Activated T-helper 2 cell treated with anti-CD3 and anti-CD28 coated beads, Interferon-gamma antibody, Interleukin-2, Interleukin-4, amounts not matched to agents 10 μg/mL and 5 μg/mL and 100 μg/mL, durations not matched to agents 14 hours and 24 hours and 36 hours (primary cell): ENCODE measurements around the gene CRYBA2. TPM values are rescaled to one million over a fixed set of nuclear protein-coding genes. Genes with fewer than 3 reads are reported as not detected.

Experiments
- DNase-seq: peaks from one replicate; pipeline ENCODE4 v3.0.0; 2021; ENCODE audit warnings: low spot score
- H3K27ac Mint-ChIP-seq: one replicate; pipeline ENCODE4 v1.8.0; 2021; ENCODE audit warnings: mixed read lengths
- H3K27me3 Mint-ChIP-seq: one replicate; pipeline ENCODE4 v1.8.0; 2021; ENCODE audit warnings: low read depth, mixed read lengths
- H3K36me3 Mint-ChIP-seq: one replicate; pipeline ENCODE4 v1.8.0; 2021; ENCODE audit warnings: low read depth, mixed read lengths
- H3K4me1 Mint-ChIP-seq: one replicate; pipeline ENCODE4 v1.8.0; 2021; ENCODE audit warnings: low read depth, mixed read lengths
- H3K4me3 Mint-ChIP-seq: one replicate; pipeline ENCODE4 v1.8.0; 2021; ENCODE audit warnings: low read depth, mild to moderate bottlenecking, moderate library complexity, mixed read lengths
- H3K9me3 Mint-ChIP-seq: one replicate; pipeline ENCODE4 v1.8.0; 2021; ENCODE audit warnings: mixed read lengths
- intact Hi-C: fragments of 100-400 bp; cut with micrococcal nuclease; formaldehyde crosslinking; loops from one replicate; pipeline ENCODE4 v1.15.1; 2023
- total RNA-seq: library from RNA; stranded (reverse); gene quantifications from 2 replicates; pipeline ENCODE4 v1.2.3, GENCODE V29; 2022

CRYBA2 gene
- total RNA-seq, 1 donor from 2014 or later, result not detected

DNA sequence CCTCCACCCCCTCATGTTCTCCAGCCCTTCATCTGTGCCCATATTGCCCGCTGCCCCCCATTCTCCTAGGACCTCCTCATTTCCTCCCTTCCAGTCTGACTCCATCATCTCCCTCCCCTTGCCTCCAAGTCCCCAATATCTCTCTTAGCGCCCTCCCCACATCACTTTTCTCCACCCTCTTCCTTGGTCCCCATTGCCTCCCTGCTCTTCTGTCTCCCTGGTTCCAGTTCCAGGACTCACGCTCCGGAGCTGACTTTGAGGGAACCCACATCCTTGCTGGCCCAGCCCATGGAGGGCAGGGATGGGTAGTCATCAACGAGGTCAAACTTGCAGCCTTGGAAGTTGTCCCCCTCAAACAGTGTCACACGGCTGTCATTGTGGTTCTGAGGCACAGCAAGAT lies 2.6 kb downstream of the CRYBA2 start:
- Mint-ChIP-seq H3K27me3 (peaks cover 83% of the 10 kb centered on the region), H3K9me3 (no peaks in the 10 kb centered on the region), H3K4me3 (no peak overlapping the region), H3K4me1 (no peaks in the 10 kb centered on the region), H3K27ac (no peak overlapping the region), H3K36me3 (no peaks in the 10 kb centered on the region)
- DNase-seq, result no peak
- intact Hi-C loops, result no loop called here

DNA sequence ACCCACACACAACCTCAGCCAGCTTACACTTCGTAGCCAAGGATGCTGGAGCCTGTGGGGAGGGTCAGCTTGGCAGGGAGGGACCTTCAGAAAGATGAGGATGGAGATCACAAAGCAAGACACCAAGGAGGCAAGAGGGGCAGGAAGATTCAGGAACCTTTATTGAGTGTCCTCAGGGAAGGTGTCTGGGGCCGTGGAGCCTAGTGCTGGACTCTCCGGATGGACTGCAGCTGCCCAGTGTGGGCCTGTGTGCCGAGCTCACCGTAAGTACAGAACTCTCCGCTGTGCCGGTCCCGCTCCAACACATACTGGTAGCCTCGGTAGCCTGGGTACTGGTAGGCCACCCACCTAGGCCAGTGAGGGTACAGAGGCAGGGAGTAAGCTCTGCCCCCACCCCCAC lies 3.2 kb downstream of the CRYBA2 start:
- Mint-ChIP-seq H3K27me3 (peaks cover 81% of the 10 kb centered on the region), H3K36me3 (no peaks in the 10 kb centered on the region), H3K9me3 (no peaks in the 10 kb centered on the region), H3K4me3 (no peak overlapping the region), H3K4me1 (no peaks in the 10 kb centered on the region), H3K27ac (no peak overlapping the region)
- intact Hi-C loops, result no loop called here
- DNase-seq, result no peak

DNA sequence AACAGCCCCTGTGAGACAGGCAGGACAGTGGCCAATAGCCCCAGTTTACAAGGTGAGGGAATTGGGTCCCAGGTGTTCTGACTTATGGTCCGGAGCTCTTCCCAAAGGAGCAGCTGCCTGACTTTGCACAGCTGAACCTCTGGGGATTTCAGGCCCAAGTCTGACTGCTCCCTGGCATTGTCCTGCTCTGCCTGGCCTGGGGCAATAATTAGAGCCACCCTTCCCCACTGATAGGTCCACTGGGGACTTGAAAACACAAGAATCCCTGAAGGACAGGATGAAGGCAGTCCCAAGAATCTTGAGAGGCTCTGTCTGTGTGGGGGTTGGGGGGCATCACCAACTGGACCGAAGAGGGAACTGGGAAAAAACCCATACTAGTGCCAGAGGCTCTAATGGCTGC lies 4.6 kb downstream of the CRYBA2 start:
- Mint-ChIP-seq H3K27ac (no peak overlapping the region), H3K27me3 (peaks cover 78% of the 10 kb centered on the region), H3K4me1 (peaks cover 1% of the 10 kb centered on the region), H3K9me3 (no peaks in the 10 kb centered on the region), H3K36me3 (no peaks in the 10 kb centered on the region), H3K4me3 (no peak overlapping the region)
- no peak for DNase-seq
- intact Hi-C loops, result loop anchor here (10.0 kb wide), 1 partner anchor 204 kb away; the partner anchor contains the start of gene CYP27A1

DNA sequence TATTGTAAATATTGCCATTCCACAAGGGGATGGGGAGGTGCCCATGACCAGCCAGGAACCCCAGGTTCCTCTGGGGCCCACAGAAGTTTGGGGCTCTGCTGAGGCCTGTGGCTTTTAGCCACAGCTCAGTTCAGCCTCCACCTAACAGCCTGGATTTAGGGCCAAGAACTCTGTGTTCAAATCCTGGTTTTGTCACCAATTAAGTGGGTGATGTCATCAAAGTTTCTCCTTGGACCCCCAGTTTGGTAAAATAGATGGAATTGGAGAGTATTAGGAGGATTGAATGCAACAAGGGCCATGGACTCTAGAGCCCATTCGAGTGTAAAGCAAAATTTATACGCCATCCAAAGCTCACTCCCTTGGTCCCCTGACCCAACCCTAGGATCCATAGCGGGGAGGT lies 5.1 kb downstream of the CRYBA2 start:
- Mint-ChIP-seq H3K4me1 (peaks cover 1% of the 10 kb centered on the region), H3K36me3 (no peaks in the 10 kb centered on the region), H3K27ac (no peak overlapping the region), H3K4me3 (no peak overlapping the region), H3K9me3 (no peaks in the 10 kb centered on the region), H3K27me3 (peaks cover 82% of the 10 kb centered on the region)
- DNase-seq, result no peak
- intact Hi-C loops, result loop anchor here (10.0 kb wide), 1 partner anchor 203 kb away; the partner anchor contains the start of gene CYP27A1

DNA sequence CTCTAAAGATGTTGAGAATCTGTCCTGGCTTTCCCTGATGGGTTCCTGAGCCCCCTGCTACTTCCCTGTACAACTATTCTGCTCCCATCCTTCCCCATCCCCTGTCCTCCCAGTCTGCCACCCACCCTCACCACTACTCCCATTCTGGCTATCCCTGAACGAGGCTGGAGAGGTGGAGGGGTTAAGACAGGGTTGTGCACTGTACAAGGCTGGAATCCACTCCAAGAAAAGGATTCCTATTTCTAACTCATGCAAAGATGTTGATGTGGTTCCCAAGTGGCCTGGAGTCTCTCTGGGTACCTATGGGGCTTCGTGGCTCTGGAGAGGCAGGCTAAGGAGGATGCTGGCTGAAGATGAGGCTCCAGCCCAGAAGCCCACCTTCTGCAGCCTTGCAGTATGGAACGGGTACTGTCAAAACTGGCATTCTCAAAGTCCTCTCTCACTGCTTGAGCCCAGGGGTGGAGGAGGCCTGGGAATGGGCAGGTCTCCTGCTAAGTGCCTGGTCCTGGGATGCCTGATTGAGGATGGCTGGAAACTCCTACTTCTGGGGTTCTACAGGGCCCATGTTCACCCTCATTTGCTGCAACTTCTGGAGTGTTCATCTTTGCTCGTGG lies 7.0 kb downstream of the CRYBA2 start:
- Mint-ChIP-seq H3K27ac (no peak overlapping the region), H3K4me3 (no peak overlapping the region), H3K27me3 (peaks cover 83% of the 10 kb centered on the region), H3K4me1 (peaks cover 2% of the 10 kb centered on the region), H3K9me3 (no peaks in the 10 kb centered on the region), H3K36me3 (no peaks in the 10 kb centered on the region)
- no peak for DNase-seq
- intact Hi-C loops, result loop anchor here (10.0 kb wide), 1 partner anchor 201 kb away; the partner anchor contains the start of gene CYP27A1

DNA sequence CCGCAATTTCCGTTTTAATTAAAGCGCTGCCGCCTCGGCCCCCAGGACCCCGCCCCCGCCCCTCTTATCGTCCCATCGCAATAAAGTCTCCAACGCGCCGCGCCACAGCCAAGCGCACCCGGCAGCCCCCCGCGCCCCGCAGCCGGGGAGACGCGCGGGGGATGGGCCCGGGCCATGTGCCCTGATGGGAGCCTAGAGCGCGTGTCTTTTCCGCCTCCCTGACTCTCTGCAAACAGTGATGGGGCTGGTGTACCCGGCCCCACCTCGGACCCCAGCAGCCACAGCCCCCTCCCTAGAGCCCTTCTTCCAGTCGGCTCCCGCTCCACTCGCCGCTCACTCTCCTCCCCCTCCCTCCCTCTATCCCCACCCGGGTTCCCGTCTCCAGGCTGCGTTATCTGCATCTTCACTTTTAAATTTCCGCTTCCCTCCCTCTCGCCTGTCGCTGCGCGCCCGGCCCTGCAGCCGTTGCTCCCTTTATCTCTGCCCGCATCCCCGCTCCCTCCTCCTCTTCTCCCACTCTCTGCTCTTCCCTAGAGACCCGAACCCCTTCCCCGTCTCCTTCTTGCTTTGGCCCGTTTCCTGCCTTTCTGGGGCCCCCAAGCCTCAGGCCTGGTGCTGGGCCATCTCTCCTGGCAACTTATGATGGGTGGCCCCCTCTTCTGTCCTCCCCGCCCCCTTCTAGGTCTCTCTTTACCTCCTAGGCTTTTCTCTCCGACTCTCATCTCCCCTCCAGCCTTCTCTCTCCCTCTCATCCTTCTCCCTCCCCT lies 7.7 kb downstream of the CRYBA2 start:
- H3K4me3 Mint-ChIP-seq, result no peak overlapping the region

DNA sequence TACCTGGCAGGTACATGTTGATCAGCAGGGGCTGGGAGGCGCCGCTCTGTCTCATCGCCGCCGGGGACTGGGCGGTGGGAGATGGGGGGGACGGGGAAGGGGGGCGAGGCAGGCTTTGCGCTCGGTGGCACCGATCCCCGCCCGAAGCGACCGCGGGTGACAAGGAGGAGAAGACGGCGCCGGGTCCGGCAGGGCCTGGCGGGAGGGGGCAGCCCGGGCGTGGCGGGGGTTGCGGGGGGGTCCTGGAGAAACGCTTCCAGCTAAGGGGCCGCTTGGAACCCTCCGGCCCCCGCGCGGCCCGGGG lies 8.2 kb downstream of the CRYBA2 start, which contains the start of gene FEV:
FEV (minus strand) TSS at position 164 of the 304 bp plus-strand sequence; CDS start at position 55, 109 bp downstream.
- Mint-ChIP-seq H3K36me3 (no peaks in the 10 kb centered on the region), H3K27ac (no peak within 1 kb of the TSS), H3K4me3 (no peak within 1 kb of the TSS), H3K4me1 (peaks cover 9% of the 10 kb centered on the region), H3K9me3 (no peaks in the 10 kb centered on the region), H3K27me3 (peaks cover 78% of the 10 kb centered on the region)
- no peak for DNase-seq
- intact Hi-C loops, result loop anchor here (10.0 kb wide), 1 partner anchor 200 kb away; the partner anchor contains the start of gene CYP27A1

More for the DNA sequence above, 7.7 kb downstream of the CRYBA2 start:
- intact Hi-C loops, result loop anchor here (10.0 kb wide), 1 partner anchor 201 kb away; the partner anchor contains the start of gene CYP27A1
- no peaks in the 10 kb centered on the region for H3K9me3 Mint-ChIP-seq
- H3K27me3 Mint-ChIP-seq, result peaks cover 80% of the 10 kb centered on the region
- DNase-seq, result no peak
- H3K4me1 Mint-ChIP-seq, result peaks cover 7% of the 10 kb centered on the region
- H3K27ac Mint-ChIP-seq, result no peak overlapping the region
- no peaks in the 10 kb centered on the region for H3K36me3 Mint-ChIP-seq

DNA sequence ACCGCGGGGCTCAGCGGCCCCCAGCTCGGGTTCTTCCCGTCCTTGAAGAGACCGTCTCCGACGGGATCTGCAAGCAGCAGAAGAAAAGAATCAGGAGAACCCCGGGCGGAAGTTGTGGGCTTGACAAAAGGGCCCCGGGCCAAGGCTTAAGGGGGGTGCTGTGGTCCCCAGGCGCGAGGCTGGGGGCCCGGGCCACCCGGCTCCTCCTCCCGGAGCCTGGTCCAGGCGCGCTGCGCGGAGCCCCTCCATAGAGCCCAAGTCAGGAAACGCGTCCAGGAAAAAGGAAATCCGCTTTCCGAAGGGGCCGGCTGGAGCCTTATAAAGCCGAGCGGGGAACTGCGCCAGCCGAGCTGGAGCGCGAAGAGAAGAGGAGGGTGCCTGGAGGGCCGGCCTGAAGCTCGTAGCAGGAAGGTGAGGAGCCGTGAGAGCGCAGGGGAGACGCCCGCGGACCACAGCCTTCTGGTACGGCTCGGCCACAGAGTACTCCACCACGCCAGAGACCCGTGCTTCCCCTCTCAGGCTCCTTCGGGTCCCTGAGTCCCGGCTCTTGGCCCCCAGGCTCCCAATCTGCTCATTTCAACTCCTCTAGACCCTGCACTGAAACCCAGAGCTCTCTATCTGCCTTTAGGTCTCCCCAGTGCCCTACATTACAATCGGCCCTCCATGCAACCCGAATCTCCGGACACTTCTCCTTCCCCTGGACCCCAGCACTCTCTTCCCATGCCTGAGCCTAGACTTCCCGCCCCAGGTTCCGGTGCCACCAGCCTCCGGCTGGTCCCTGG lies 8.8 kb downstream of the CRYBA2 start:
- H3K27ac Mint-ChIP-seq, result no peak overlapping the region
- peaks cover 73% of the 10 kb centered on the region for H3K27me3 Mint-ChIP-seq
- intact Hi-C loops, result loop anchor here (10.0 kb wide), 1 partner anchor 200 kb away; the partner anchor contains the start of gene CYP27A1

DNA sequence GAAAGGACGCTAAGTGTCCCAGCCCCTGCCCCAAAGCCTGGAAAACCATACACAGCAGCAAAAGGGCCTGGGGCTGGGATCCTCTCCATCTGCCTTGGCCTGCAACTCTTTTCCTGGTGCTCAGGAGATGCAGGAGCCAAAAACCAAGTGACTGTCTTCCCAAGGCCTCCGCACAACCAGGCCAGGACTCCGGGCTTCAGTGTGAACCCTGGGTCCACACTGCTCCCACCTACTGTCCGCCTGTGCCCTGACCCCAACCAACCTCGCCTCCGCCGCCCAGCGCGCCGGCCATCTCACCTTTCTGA lies 9.3 kb downstream of the CRYBA2 start:
- H3K4me3 Mint-ChIP-seq, result no peak overlapping the region
- H3K36me3 Mint-ChIP-seq, result no peaks in the 10 kb centered on the region
- intact Hi-C loops, result loop anchor here (2.0 to 10.0 kb wide), 2 partner anchors 75 to 199 kb away; partner anchors contain the start of gene CYP27A1
- H3K9me3 Mint-ChIP-seq, result no peaks in the 10 kb centered on the region
- peaks cover 9% of the 10 kb centered on the region for H3K4me1 Mint-ChIP-seq
- H3K27me3 Mint-ChIP-seq, result peaks cover 67% of the 10 kb centered on the region
- no peak overlapping the region for H3K27ac Mint-ChIP-seq
- no peak for DNase-seq

More for the DNA sequence above, 8.8 kb downstream of the CRYBA2 start:
- Mint-ChIP-seq H3K4me3 (no peak overlapping the region), H3K4me1 (peaks cover 9% of the 10 kb centered on the region), H3K9me3 (no peaks in the 10 kb centered on the region), H3K36me3 (no peaks in the 10 kb centered on the region)
- no peak for DNase-seq

DNA sequence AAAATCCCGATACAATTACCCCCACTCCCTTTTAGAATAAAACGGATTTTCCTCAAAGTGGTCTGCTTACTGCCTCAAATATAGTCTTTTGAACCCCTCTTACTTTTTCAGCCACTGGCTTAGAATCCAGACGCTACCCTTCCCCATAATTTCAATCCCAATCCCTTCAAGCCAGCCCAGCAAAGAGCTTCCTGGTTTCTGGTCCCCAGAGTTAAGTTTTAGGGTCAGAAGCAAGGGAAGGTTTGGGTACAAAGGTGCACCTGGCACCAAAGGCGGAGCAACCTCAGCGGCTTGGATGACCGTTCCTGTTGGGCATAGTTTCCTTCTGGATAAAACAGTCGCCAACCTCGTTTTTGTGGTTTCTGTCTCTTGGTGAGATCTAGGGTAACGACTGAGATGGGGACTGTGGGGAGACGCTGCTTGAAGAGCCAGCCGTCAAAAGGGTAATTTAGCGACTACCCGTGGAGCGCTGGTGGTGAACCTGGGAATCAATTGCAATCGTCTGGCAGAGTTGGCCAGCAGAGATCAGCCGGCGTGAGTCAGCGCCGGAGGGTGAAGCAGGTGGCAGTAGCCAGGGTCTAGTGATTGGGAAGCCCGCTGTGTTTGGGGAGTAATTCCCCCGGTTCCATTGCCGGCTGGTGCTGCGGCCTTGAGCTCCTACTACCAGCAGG lies 9.8 kb downstream of the CRYBA2 start:
- Mint-ChIP-seq H3K27ac (no peak overlapping the region), H3K36me3 (no peaks in the 10 kb centered on the region), H3K4me3 (no peak overlapping the region), H3K27me3 (peaks cover 64% of the 10 kb centered on the region), H3K9me3 (no peaks in the 10 kb centered on the region), H3K4me1 (peaks cover 9% of the 10 kb centered on the region)
- intact Hi-C loops, result loop anchor here (2.0 to 10.0 kb wide), 2 partner anchors 75 to 199 kb away; partner anchors contain the start of gene CYP27A1
- no peak for DNase-seq

DNA sequence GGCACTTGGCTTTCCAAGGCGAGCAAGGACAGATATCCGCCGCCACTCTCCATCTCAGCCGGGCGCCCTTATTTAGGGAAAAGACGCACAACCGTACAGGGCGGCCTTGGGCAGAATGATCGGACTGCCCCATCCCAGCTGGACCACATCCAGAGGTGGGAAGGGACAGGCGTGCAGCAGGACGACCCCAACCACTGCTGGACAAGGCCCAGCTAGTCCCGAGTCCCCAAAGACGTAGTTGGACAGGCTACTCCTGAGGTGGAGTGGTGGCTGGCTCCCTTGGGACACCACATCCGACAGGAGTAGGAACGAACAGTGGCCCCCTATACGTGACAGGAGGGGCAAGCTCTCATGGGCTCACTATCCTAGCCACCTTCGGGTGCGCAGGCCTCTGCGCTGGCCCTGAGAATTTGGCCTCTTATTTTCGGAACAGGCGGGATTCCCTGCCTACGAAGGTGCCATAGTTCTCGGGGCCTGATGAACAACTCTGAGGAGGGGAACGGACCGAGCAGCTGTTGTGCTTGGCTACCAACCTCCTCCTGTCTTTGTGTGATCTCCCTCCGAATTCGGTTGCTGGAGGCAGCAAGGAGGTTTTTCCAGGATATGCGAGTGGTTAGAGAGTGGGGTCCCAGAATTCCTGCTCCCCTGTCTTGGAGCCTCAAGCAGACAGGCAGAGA lies 10.5 kb downstream of the CRYBA2 start:
- Mint-ChIP-seq H3K4me3 (no peak overlapping the region), H3K4me1 (peaks cover 9% of the 10 kb centered on the region), H3K27me3 (peaks cover 65% of the 10 kb centered on the region), H3K36me3 (no peaks in the 10 kb centered on the region), H3K27ac (no peak overlapping the region), H3K9me3 (no peaks in the 10 kb centered on the region)
- intact Hi-C loops, result loop anchor here (2.0 to 10.0 kb wide), 2 partner anchors 76 to 198 kb away; partner anchors contain the start of gene CYP27A1
- DNase-seq, result no peak
